ENCODE measurements around the gene PCOLCE2. TPM values are rescaled to one million over a fixed set of nuclear protein-coding genes. Genes with fewer than 3 reads are reported as not detected.

The PCOLCE2 gene
- total RNA-seq, 1 donor from 2014 or later, result not detected

DNA sequence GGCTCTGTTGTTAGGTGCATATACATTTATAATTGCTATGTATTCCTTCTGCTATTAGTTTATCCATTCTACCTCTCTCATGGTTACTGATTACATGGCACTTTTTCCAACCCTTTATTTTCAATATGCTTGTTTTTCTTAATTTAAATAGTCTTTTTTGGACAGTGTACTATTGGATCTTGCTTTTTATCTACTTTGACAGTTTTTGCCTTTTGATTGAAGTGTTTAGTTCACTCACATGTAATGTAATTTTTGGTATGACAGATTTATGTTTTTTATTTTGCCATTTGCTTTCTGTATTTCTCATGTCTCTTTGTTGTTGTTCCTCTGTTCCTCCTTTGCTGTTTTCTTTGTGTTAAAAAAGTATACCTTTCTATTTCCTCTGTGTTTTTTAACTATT is 120.5 kb downstream of the PCOLCE2 start:
- DNase-seq (ENCODE audit: low spot score), result no peak
- Mint-ChIP-seq H3K4me3 (ENCODE audit: low read depth) (no peak overlapping the region), H3K4me1 (ENCODE audit: low read depth) (no peaks in the 10 kb centered on the region), H3K9me3 (peaks cover 6% of the 10 kb centered on the region), H3K27me3 (ENCODE audit: low read depth) (no peaks in the 10 kb centered on the region), H3K36me3 (ENCODE audit: low read depth) (no peaks in the 10 kb centered on the region), H3K27ac (no peak overlapping the region)
- intact Hi-C loops (cut with micrococcal nuclease), result no loop called here

Other genes starting within 250 kb of the PCOLCE2 start
- 1.4 and 2.5 TPM in 2 replicates for gene TRPC1, start 165.0 kb downstream of the PCOLCE2 start, total RNA-seq
- gene PAQR9, start 74.6 kb upstream of the PCOLCE2 start, total RNA-seq, result not detected in 2 replicates
- 176 TPM in 2 replicates for gene U2SURP, start 112.5 kb upstream of the PCOLCE2 start, total RNA-seq
- 7.4 and 7.7 TPM in 2 replicates for gene CHST2, start 230.7 kb upstream of the PCOLCE2 start, total RNA-seq